GM18498 (cell line): ENCODE measurements around the gene MEF2B.
"Not testable (repeated sequence)": the region's sequence is repeated elsewhere in the genome, so short reads cannot be mapped to it uniquely, and the experiment has no call there.

Experiments
- ATAC-seq: cut with Tn5 transposase; IDR thresholded peaks from one replicate; pipeline ENCODE4 v1.9.1; 2021; ENCODE audit warnings: mild to moderate bottlenecking, moderate library complexity; ENCODE audit not compliant: unreplicated experiment

MEF2B gene

GRCh38 chr19:19102566-19102965 lies 67.5 kb downstream of the MEF2B start:
- not testable (repeated sequence) for ATAC-seq

DNA sequence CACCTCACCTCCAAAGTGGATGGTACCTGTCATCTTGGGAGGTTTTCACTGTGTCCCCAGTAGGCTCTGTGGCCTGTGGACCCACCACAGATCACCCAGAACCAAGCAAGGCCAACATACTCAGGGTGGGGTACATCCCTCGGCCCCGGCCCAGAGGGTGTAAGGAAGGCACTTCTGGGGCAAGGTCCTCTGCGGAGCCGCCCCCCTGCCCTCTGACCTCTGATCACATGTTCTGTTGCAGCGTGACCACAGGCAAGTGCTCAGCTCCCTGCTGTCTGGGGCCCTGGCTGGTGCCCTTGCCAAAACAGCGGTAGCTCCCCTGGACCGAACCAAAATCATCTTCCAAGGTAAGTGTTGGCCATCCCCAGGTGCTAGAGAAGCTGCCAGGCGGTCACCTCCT lies 68.5 kb downstream of the MEF2B start:
- no peak for ATAC-seq

GRCh38 chr19:19098703-19099632 lies 71.1 kb downstream of the MEF2B start:
- no peak for ATAC-seq

- no peak for ATAC-seq
Observed at GRCh38 chr19:19098084-19098702, 71.9 kb downstream of the MEF2B start.

DNA sequence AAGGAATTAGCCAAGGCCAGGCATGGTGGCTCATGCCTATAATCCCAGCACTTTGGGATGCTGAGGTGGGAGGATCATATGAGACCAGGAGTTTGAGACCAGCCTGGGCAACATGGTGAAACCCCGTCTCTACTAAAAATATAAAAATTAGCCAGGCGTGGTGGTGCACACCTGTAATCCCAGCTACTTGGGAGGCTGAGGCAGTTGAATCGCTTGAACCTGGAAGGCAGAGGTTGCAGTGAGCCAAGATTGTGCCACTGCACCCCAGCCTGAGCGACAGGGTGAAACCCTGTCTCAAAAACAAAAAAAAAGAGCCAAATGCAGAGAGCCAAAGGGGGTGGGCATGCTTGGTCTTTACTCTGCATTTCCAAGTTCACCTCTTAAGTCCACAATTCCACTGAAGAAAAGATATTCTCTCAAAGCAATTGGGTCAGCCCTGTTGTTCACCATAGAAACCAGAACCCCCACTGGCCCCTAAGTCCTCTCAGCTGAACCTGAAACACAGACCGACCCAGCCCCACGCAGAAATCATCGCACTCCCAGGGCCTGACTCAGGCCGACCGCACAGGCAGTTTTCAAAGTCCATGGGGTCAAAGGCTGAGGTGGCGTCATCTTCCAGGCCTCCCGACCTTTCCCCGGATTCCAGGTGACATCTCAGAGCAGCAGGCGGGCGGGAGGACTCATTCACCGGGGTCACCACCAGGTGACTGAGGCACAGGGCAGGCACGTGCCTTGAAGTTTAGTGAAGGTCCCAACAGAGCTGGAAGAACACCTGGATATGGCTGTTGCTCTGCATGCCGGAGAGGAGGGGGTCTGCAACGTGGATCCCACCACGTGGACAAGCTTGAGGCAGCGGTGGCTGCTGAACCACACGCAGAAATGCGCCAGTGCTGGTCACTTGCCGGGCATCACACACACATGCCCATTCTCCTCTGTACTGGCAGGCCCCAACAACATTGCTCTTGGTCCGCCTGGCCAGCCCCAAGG lies 73.1 kb downstream of the MEF2B start:
- ATAC-seq, result no peak

DNA sequence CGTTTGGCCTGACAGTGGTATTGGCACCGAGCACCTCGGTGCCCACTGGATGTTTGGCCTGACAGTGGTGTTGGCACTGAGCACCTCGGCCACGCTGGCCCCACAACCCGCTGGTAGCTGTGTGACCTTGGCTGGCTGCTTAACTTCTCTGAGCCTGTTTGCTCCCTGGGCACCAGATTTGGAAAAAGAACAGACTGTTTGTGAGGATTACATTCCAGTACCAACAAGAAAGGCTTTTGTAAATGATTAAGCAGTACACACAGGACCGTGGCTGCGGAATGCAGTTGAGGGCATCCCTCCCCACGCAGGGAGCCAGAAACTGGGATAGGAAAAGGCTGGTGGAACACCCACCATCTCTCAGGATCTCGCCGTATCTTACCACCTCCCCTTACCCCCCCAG lies 74.4 kb downstream of the MEF2B start:
- no peak for ATAC-seq
